HG03439 (cell line): ENCODE measurements around the gene FAT1.

Experiments
- ATAC-seq: cut with Tn5 transposase; IDR thresholded peaks from one replicate; pipeline ENCODE4 v1.9.1; 2021; ENCODE audit warnings: mild to moderate bottlenecking, moderate library complexity; ENCODE audit not compliant: unreplicated experiment

FAT1 gene

GRCh38 chr4:186724864-186725468 lies 1.3 kb upstream of the FAT1 start:
- no peak for ATAC-seq

GRCh38 chr4:186724058-186724863 lies 605 bp upstream of the FAT1 start:
- no peak for ATAC-seq

- no peak for ATAC-seq
These were observed 812 bp downstream of the FAT1 start for GRCh38 chr4:186722796-186723291.

- ATAC-seq = no peak
These were observed 3.5 kb downstream of the FAT1 start for GRCh38 chr4:186719925-186720694.

DNA sequence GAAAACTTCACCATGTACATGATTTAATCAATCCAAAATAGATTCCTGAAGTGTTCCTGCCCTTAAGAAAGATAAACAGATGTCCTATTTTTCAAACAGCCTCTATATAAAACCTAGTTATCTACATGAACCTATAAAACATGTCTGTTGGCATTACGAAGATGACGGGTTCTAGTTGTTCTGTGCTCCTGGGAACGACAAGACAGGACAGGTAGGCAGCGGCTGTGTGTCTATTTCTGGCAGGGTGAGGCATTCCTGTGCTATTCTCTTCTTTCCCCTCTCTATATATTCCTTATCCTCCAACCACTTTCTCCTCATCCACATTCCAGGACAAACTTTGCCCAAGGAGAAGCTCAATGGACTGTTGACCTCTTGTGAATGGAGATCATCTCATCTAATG lies 6.1 kb downstream of the FAT1 start:
- ATAC-seq = no peak

DNA sequence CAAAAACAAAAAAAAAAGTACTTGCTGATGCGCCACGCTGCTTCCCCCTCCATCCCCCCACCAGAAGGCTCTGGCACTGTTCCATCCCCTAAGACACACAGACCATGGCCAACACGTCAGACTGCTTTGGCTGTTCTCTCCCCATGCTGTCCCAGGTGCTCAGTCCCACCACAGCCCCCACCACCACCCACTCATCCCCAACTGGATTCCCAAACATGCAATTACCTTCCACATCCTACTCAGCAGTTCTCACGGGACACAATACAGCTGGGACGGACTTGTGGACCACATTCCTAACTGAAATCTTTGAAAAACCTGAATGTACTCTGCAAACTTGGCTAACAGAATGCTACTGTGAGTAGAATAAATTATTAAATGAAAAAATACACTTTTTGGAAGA lies 8.6 kb downstream of the FAT1 start:
- ATAC-seq = no peak

DNA sequence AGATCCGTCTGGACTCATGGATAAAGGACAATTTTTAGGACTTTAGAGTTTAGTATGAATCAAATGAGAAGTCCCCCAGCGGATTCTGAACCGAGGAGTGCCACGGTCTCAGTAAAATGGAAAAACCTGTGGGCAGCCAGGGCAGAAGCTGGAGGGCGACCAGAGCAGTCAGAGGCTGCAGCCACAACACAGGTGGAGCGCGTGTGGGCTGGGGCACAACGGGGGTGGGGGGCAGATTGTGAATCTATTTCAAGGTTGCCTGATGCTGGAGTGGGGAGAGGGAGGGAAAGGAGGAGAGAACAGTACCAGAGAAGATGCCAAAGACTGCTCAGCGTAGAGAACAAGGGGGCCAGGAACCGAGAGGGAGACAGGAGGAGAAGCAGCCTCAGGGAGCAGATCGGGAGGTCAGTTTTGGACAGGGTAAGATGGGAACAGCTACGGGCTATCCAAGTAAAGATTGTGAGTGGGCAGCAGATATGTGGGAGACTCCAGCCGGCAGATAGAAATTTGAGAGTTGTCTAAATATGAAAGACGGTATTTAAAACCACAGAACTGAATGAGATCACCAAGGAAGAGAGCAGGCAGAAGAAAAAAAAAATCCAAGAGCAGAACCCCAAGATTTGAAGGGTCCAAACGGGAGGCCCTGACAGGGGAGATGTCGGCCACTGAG lies 9.5 kb downstream of the FAT1 start:
- no peak for ATAC-seq

DNA sequence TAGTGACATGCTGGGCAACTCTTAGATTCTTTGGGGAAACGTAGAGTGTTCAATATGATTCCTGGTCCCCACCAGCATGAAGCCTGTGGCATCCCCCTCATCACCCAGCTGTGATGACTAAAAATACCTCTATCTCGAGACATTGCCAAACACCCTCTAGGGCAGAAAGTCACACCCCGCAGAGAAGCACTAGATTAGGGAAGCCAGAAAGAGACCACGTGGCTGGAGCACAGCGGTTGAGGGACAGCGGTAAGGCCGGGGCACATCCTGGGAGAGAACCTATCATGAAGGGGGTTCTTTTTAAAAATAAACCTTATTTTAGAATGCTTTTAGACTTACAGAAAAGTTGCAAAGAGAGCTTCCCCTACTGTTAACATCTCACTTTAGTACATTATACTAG lies 11.0 kb downstream of the FAT1 start:
- no peak for ATAC-seq

DNA sequence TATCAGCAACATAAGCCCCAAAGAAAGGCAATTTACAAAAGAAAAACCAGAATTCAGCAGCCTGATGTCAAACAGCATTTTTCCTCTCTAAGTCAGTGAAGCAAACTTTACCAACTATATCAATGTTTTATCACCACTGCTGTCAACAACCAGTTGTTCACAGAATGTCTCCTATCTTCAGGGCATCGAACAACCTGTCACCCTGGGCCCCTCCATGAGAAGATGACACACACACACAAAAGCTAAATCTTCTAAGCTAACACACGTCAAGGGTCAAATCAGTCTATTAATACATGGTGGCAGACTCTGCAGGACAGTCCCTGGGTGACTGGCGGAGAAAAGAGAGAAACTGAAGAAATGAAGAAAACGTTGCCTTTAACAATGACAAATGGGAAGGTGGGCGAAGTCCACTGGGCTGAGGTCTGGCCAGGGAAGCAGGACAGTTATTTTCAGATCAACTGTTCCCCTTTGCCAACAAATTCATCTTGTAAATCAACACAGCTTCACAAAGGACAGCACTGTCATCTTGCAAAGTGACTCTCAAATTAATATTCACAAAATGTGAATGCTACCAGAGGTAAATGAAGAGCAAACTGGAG lies 13.0 kb downstream of the FAT1 start:
- ATAC-seq = no peak

GRCh38 chr4:186709517-186709916 lies 14.1 kb downstream of the FAT1 start:
- ATAC-seq = no peak

DNA sequence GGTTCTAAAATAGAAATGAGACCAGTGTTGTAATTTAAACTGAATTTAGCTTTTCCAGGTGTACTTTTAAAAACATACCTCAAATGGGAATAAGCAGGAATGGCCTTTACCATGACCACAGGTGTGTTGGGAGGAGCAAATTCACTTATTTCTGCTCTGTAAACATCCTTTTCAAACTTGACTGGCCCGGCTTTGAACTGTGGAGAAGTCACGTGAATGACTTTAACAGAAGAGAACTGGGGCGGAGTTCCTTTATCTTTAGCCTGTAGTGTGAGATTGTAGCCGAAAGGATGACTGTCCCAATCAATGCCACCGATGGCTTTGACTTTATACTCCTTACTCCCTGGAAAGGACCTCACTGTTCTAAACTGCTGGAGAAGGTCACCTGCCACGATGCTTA lies 15.1 kb downstream of the FAT1 start:
- ATAC-seq = no peak

DNA sequence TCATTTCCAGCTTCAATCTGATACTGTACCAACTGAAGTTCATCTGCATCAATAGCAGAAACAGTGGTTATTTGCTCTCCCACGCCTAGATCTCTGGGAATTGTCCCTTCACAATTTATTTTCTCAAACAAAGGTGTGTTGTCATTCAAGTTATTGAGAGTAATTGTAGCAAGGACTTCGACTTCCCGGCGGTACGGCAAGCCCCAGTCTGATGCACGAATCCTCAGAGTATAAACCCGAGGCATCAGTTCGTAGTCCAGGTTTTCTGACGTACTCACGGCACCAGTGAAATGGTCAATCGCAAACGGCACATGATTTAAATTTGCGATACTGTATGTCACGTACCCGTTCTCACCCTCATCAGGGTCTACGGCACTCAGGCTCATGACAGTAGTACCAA lies 15.7 kb downstream of the FAT1 start:
- no peak for ATAC-seq

- ATAC-seq = no peak
These were observed 16.1 kb downstream of the FAT1 start for GRCh38 chr4:186707574-186707973.

DNA sequence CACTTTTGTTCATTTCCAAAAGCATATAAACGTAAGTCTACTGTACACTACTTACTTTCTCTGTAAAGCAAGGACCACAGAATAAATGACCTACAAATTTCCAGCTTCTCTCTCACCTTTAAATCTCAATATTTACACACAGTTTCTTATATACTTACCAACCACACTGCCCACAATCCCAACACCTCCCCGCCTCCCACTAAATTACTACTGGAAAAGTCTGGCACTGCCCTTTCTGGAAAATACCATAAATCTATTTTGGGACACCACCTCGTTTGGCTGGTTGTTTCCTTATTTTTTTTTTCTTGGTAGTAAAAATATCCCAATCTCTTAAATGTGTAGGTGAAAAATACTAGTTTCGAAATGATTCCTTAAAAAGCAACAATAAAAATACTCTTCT lies 19.6 kb downstream of the FAT1 start:
- no peak for ATAC-seq

- ATAC-seq = no peak
These were observed 20.1 kb downstream of the FAT1 start for GRCh38 chr4:186703510-186703909.

- no peak for ATAC-seq
These were observed 20.7 kb downstream of the FAT1 start for GRCh38 chr4:186702940-186703339.

- ATAC-seq = no peak
These were observed 21.4 kb downstream of the FAT1 start for GRCh38 chr4:186702297-186702696.

DNA sequence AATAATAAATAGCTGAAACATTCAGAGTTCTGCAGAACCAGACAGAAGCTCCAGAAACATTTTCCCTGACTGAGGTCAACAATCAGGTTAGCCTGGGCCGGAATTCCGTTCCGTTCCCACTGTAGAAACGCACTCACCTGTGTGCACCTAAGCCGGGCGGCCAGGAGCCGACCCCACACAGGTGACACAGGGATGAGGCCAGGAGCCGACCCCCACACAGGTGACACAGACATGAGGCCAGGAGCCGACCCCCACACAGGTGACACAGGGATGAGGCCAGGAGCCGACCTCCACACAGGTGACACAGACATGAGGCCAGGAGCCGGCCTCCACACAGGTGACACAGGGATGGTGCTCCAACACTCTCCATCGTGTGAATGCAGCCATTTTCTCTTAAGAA lies 21.9 kb downstream of the FAT1 start:
- no peak for ATAC-seq

DNA sequence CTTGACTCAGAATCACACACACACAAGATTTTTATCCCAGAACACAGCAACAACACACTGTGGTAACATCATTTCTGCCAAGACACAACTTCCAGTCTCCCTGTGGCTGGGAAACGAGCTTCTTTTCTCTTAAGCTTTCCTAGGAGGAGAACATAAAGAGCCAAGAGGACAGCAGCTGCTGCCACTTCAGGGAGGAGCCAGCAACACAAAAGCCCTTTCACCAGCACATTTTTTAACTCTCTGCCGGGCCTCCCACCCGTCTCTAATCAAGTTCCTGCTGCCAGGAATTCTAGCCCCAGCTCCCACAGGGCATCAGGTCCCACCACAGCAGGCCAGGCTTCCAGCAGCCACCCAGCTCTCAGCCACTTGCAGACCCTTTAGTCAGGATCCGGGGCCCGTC lies 22.4 kb downstream of the FAT1 start:
- ATAC-seq = no peak

DNA sequence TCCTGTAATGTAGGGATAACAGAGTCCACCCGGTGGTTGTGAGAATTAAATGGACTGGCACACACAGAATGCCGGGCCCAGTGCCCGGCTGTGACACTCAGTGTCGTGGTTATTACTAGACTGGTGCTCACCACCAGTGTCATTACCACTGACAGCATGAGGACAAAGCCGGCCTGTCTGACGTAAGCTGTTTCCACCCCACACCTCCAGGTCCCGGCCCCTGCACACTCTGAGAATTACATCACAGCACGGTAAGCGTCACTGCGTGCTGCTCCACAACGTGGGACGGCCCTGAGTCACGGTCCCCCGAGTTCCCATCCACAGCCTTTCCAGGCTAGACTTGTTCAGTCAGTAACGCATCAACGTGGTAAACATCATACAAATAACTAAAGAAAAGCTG lies 22.9 kb downstream of the FAT1 start:
- ATAC-seq = no peak

DNA sequence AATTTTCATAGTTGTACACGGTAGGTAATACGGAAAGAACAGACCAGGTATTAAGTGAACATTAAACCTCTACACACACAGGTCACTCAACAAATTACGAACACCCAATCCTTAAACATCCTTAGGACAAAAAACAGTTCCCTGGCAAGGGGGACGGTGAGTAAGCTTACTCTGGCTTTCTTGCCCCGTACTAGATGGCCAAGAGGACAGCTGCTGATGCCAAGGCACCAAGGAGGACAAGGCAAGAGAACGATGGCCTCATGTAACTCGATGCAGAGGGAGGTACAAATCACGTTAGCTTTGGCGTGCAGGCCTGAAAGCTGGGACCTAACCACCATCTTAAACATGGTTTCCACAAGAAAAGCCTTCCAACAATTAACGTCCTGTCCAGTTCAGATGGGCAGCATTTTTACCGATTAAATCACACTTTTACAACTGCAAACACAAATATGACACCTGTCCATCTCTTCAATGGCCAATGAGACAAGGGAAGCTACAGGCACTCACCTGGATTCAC lies 23.7 kb downstream of the FAT1 start:
- ATAC-seq = no peak
